HFFc6 (cell line): ENCODE measurements around the gene FAM118B. TPM values are rescaled to one million over a fixed set of nuclear protein-coding genes. Genes with fewer than 3 reads are reported as not detected.

Experiments
- DNase-seq: peaks from one replicate; pipeline ENCODE4 v3.0.0-alpha.2; 2018
- H3K27ac Mint-ChIP-seq: 2 replicates; pipeline ENCODE4 v1.8.0; 2020; ENCODE audit warnings: mild to moderate bottlenecking, mixed read lengths
- H3K27me3 Mint-ChIP-seq: 2 replicates; pipeline ENCODE4 v1.8.0; 2021; ENCODE audit warnings: mild to moderate bottlenecking, moderate library complexity, mixed read lengths; ENCODE audit not compliant: insufficient read depth
- H3K36me3 Mint-ChIP-seq: 2 replicates; pipeline ENCODE4 v1.8.0; 2021; ENCODE audit warnings: low read depth, mixed read lengths
- H3K4me1 Mint-ChIP-seq: 2 replicates; pipeline ENCODE4 v1.8.0; 2020; ENCODE audit warnings: low read depth, mixed read lengths
- H3K4me3 Mint-ChIP-seq: 2 replicates; pipeline ENCODE4 v1.8.0; 2020; ENCODE audit warnings: mild to moderate bottlenecking, moderate library complexity, mixed read lengths
- H3K9me3 Mint-ChIP-seq: 2 replicates; pipeline ENCODE4 v1.8.0; 2020; ENCODE audit warnings: mild to moderate bottlenecking, mixed read lengths
- total RNA-seq, 6 experiments: library from RNA; stranded (reverse); fragmentation: NEBNext Ultra II Directional; extraction: Animal tissue kit (Norgen Biotek cat#: 25700); gene quantifications; 2 replicates in 1 of 6; 3 replicates in 5 of 6; pipeline ENCODE4 v1.2.3, GENCODE V29; 2021
- TF ChIP-seq, protein P1 (sequence below): fragments of 200-600 bp; sonication (generic); IDR thresholded peaks from 2 replicates; pipeline ENCODE4 v1.5.0; 2021; ENCODE audit warnings: antibody characterized with exemption, mild to moderate bottlenecking

Gene FAM118B
- total RNA-seq, 6 experiments from 2014 or later: 16.4 to 19.6 (median 17.8) TPM

DNA sequence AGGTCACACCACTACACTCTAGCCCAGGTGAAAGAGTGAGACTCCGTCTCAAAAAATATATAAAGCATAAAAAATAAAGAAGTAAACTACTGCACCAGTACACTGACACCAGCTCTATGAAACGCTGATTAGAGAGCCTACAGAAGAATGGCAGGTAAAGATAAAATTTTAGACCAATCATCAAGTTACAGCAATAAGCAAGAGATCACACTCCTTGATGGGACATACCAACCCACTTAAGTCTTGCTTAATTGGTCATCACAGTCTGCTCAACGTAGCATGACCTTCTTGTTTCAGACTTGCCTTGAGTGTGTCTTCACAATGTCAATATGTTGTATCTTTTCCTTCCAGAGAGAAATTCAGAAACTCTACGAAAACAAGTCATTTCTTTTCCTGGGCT lies 44.6 kb downstream of the FAM118B start:
- Mint-ChIP-seq H3K27ac (no peak overlapping the region), H3K9me3 (no peaks in the 10 kb centered on the region), H3K4me3 (no peak overlapping the region), H3K4me1 (peaks cover 37% of the 10 kb centered on the region), H3K27me3 (no peaks in the 10 kb centered on the region; the same call in 1 of the 2 replicates), H3K36me3 (peaks cover 44% of the 10 kb centered on the region)
- no peak for DNase-seq
- TF ChIP-seq, protein P1, sequence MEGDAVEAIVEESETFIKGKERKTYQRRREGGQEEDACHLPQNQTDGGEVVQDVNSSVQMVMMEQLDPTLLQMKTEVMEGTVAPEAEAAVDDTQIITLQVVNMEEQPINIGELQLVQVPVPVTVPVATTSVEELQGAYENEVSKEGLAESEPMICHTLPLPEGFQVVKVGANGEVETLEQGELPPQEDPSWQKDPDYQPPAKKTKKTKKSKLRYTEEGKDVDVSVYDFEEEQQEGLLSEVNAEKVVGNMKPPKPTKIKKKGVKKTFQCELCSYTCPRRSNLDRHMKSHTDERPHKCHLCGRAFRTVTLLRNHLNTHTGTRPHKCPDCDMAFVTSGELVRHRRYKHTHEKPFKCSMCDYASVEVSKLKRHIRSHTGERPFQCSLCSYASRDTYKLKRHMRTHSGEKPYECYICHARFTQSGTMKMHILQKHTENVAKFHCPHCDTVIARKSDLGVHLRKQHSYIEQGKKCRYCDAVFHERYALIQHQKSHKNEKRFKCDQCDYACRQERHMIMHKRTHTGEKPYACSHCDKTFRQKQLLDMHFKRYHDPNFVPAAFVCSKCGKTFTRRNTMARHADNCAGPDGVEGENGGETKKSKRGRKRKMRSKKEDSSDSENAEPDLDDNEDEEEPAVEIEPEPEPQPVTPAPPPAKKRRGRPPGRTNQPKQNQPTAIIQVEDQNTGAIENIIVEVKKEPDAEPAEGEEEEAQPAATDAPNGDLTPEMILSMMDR: no peak

- Mint-ChIP-seq H3K36me3 (peaks cover 43% of the 10 kb centered on the region), H3K27ac (peak overlapping the region; percentile 42; the same call in 1 of the 2 replicates), H3K4me1 (peaks cover 37% of the 10 kb centered on the region), H3K27me3 (no peaks in the 10 kb centered on the region), H3K9me3 (no peaks in the 10 kb centered on the region), H3K4me3 (peak overlapping the region; percentile 23; the same call in 1 of the 2 replicates)
- TF ChIP-seq, protein P1: no peak
- no peak for DNase-seq
Measured at GRCh38 chr11:126257144-126257543, 45.6 kb downstream of the FAM118B start.

DNA sequence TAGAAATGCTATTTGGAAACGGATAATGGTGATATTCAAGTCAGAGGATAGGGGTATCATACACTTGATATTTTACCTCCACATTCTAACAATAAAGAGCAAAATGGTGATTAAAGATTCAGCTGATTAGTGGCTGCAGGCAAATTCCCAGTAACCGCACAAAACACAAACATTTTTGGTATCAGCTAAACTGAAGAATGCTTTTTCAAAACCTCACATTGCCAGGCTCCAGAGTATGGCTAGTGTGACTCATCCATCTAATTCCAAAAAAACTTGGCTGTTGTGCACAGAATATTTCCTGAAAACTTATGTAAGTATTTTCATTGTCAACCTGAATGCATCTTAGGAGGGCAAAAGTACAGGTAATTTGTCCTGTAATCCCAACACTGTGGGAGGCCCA lies 46.2 kb downstream of the FAM118B start:
- Mint-ChIP-seq H3K4me3 (peak overlapping the region; percentile 23; the same call in 1 of the 2 replicates), H3K27ac (peak overlapping the region; percentile 60), H3K27me3 (no peaks in the 10 kb centered on the region), H3K9me3 (no peaks in the 10 kb centered on the region), H3K36me3 (peaks cover 40% of the 10 kb centered on the region), H3K4me1 (peaks cover 37% of the 10 kb centered on the region)
- DNase-seq: peak; percentile 74
- TF ChIP-seq, protein P1: no peak

GRCh38 chr11:126262216-126262615 lies 50.6 kb downstream of the FAM118B start:
- H3K36me3 Mint-ChIP-seq: peaks cover 58% of the 10 kb centered on the region

GRCh38 chr11:126263489-126263888 lies 51.9 kb downstream of the FAM118B start:
- Mint-ChIP-seq H3K4me3 (no peak overlapping the region), H3K27me3 (peaks cover 4% of the 10 kb centered on the region; the same call in 1 of the 2 replicates), H3K27ac (no peak overlapping the region), H3K4me1 (peaks cover 29% of the 10 kb centered on the region), H3K9me3 (no peaks in the 10 kb centered on the region), H3K36me3 (peaks cover 66% of the 10 kb centered on the region)
- TF ChIP-seq, protein P1: no peak
- DNase-seq: no peak

More at GRCh38 chr11:126262216-126262615, 50.6 kb downstream of the FAM118B start:
- Mint-ChIP-seq H3K27me3 (peaks cover 4% of the 10 kb centered on the region; the same call in 1 of the 2 replicates), H3K4me3 (no peak overlapping the region), H3K9me3 (no peaks in the 10 kb centered on the region), H3K4me1 (peaks cover 33% of the 10 kb centered on the region), H3K27ac (no peak overlapping the region)
- TF ChIP-seq, protein P1: no peak
- no peak for DNase-seq
